Lung microvascular endothelial cell (primary cell): ENCODE data around the gene EIF4A3. TPM values are rescaled to one million over a fixed set of nuclear protein-coding genes. Genes with fewer than 3 reads are reported as not detected.
A peak's percentile ranks its signal among the peaks of the same experiment; 100 is the strongest.
"Not testable (repeated sequence)": the region's sequence is repeated elsewhere in the genome, so short reads cannot be mapped to it uniquely, and the experiment has no call there.

ENCODE experiments used
- DNase-seq, 2 donors: peaks; one replicate each; pipeline versions ENCODE4 v3.0.0 to v3.0.0-alpha.2; 2010; ENCODE audit warnings: low read depth in 2 of 2
- total RNA-seq: library from RNA; depleted of rRNA; stranded (reverse); fragments of >200 nt; gene quantifications from 2 replicates; pipeline ENCODE4 v1.2.1, GENCODE V29; 2014

The EIF4A3 gene
- total RNA-seq, 1 donor from 2014 or later: 96.6 TPM

- DNase-seq: peak; percentile 86 to 92
Observed at GRCh38 chr17:80101011-80101945, 45.6 kb downstream of the EIF4A3 start, which contains the start of gene GAA. Gene GAA (plus strand): TSS chr17:80101581. CDS start chr17:80104587, 3,006 bp downstream.

DNA sequence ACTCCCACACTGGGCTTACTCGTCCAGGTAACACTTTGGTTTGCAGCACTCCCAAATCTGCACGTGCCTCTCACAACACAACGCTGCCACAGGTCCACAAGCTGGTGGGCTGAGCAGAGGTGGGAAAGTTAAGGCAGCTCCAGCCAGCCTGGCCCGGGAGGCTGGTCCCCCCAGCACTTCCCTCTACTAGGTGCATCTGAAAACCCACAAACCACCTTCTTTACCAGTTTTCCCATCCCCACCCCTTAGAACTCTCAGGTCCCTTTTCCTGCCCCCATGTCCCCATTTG lies 46.9 kb downstream of the EIF4A3 start:
- no peak for DNase-seq

DNA sequence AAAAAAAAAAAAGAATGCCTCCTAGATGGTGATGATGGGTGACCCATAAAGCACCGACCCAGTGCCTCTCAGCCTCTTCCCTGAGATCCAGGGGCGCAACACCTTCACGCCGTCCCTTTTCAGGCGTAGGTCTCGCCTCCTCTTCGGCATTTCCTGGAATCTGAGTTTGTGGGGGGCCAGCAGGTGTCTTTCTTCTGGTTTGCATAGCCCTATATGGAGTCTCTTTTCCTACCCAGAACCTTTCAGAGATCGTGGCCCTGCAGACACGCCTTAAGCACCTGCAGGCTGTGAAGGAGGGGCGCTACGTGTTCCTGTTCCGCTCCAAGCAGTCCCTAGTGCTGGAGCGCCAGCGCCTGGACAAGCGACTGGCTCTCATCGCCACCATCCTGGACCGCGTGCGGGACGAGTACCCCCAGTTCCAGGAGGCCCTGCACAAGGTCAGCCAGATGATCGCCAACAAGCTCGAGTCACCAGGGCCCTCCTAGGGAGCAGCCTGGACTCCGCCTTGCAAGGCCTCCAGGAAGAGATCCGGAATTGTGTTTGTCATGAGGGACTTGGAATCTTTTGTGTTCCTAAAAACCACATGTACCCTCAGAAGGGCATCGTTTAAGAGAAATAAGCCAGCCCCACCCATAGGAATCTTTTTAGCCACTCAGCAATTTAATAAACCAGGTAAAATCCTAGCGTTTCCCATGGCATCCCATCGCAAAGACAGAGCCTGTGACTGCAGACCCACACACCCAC lies 47.5 kb downstream of the EIF4A3 start:
- no peak for DNase-seq

- no peak for DNase-seq
Observed at GRCh38 chr17:80097844-80098691, 48.9 kb downstream of the EIF4A3 start.

GRCh38 chr17:80097127-80097621 lies 49.8 kb downstream of the EIF4A3 start:
- no peak for DNase-seq

DNA sequence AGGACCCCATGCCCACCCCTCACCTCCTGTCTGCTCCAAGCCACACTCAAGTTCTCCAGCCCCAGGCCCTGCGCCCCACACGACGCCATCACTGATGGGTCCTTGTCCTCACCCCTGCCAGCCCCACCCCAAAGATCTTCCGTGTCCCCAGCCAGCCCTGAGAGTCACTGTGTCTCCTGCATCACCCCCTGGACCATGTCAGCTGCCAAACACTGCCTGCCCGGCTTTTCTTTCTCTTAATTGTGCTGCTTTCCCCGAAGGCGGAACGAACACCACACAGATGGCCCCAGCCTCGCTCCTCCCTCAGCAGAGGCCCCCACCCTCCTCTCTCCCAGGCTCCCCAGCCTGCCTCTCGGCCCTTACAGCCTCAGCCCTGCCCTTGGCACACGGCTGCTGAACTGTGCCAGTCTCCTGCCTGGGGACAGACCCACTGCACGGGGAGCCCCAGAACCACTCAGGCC lies 50.3 kb downstream of the EIF4A3 start:
- no peak for DNase-seq

- no peak for DNase-seq
Observed at GRCh38 chr17:80095844-80096475, 51.0 kb downstream of the EIF4A3 start.

DNA sequence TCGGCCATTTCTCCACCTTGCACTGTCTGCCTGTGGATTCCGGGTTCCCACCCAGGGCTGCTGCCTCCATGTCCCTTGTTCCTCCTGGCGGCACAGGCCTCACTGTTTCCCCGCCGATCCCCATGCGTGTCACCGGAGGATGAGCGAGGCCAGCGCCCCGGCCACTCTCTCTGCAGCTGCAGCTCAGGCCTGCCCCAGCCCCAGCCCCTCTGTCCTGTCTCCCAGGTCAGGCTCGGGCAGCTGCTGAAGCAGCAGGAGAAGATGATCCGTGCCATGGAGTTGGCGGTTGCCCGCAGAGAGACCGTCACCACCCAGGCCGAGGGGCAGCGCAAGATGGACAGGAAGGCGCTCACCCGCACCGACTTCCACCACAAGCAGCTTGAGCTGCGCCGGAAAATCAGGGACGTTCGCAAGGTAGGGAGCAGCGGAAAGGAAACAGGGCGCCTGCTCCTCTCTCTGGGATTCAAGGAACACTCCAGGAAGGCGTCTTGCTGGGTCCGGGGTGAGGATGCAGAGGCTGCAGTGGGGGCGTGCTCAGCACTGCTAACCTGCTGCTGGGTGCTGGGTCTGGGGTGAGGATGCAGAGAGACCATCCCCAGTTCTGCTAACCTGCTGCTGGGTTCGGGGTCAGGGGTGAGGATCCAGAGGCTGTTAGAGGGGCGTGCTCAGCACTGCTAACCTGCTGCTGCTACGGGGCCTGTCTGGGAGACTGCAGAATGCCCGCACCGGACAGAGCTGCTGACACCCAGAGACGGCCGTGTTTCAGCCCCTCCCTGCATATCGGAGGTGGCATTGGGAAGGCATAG lies 51.7 kb downstream of the EIF4A3 start:
- no peak for DNase-seq

DNA sequence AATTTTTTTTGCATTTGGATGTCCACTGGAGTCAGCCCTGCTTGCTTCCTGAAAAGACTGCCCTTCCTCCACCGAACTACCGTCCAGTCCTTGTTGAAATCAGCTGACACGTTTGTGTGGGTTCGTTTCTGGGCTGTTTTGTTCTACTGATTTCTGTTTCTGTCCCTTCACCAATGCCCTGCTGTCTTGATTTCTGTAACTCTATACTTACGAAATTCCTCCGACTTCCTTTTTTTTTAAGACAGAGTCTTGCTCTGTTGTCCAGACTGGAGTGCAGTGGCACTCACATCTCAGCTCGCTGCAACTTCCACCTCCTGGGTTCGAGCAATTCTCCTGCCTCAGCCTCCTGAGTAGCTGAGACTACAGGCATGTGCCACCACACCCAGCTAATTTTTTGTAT lies 54.0 kb downstream of the EIF4A3 start:
- DNase-seq: no peak

GRCh38 chr17:80091376-80091775 lies 55.6 kb downstream of the EIF4A3 start:
- no peak for DNase-seq

DNA sequence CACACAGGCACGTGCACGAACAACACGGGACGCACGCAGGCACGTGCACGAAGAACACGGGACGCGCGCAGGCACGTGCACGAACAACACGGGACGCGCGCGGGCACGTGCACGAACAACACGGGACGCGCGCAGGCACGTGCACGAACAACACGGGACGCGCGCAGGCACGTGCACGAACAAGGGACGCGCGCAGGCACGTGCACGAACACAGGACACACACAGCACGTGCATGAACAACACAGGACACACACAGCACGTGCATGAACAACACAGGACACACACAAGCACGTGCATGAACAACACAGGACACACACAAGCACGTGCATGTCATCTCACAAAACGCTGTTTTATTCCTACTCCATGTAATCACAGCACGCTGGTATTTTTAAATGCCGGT lies 56.8 kb downstream of the EIF4A3 start:
- not testable (repeated sequence) for DNase-seq

GRCh38 chr17:80089762-80090161 lies 57.2 kb downstream of the EIF4A3 start:
- no peak for DNase-seq

GRCh38 chr17:80087346-80088265 lies 59.3 kb downstream of the EIF4A3 start:
- no peak for DNase-seq

DNA sequence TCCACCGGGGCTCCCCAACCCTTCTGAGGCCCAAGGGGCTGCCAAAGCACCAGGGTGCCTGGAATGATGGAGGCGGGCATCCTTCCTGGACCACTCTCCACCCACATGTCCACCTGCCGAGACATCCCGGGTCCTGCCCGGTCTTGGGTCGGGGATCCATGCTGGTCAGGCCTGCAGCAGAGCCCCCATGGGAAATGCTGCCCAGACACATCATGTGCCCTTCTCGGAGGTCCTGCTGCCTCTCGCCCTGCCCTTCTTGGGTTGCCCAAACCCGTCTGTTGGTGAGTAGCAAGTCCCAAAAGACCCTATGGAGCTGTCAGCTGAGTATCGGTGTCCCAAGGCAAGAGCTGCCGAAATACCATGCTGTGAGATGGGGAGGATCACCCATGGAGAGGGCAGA lies 60.3 kb downstream of the EIF4A3 start:
- no peak for DNase-seq

- DNase-seq: no peak
Observed at GRCh38 chr17:80086081-80086480, 60.8 kb downstream of the EIF4A3 start.

DNA sequence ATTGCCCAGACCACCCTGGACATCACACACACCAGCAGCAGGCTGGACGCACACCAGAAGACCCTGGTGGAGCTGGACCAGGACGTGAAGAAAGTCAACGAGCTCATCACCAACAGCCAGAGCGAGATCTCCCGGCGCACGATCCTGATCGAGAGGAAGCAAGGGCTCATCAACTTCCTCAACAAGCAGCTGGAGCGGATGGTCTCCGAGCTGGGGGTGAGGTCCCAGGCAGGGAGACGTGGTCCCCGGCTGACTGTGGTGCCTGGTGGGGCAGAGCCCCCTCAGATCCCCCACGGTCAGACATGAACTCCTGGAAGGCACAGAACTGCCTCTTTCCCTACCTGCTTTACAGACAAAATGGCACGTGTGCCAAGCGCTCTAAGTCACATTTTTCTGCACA lies 62.2 kb downstream of the EIF4A3 start:
- no peak for DNase-seq
